Caco-2 (cell line): ENCODE data around the gene VENTX. TPM values are rescaled to one million over a fixed set of nuclear protein-coding genes. Genes with fewer than 3 reads are reported as not detected.

Experiments
- BruUV-seq: library from RNA; stranded (reverse); fragments of 400-500 nt; replicated peaks from 2 replicates; lab custom pipeline; 2021; lab: Mats Ljungman, UMichigan
- CTCF ChIA-PET: fragments of 300-600 bp; sonication (Branson Sonifier 250); formaldehyde crosslinking; loops from one replicate; lab custom pipeline; 2022; ENCODE audit warnings: antibody characterized with exemption; lab: Charles Lee
- POLR2A ChIA-PET: fragments of 300-600 bp; sonication (Branson Sonifier 250); formaldehyde crosslinking; loops from one replicate; lab custom pipeline; 2022; ENCODE audit warnings: antibody characterized with exemption; lab: Charles Lee
- DNase-seq, 2 experiments: peaks; one replicate each; pipeline versions ENCODE4 v3.0.0 to v3.0.0-alpha.2; 2020 to 2022
- H3K27me3 ChIP-seq: replicated peaks from 2 replicates; pipeline ENCODE4 v1.6.0; 2011; ENCODE audit warnings: low read length; ENCODE audit not compliant: control insufficient read depth, insufficient read depth
- H3K36me3 ChIP-seq: 2 replicates; pipeline ENCODE4 v1.5.1; 2011; ENCODE audit warnings: low read length; ENCODE audit not compliant: control insufficient read depth, insufficient read depth
- H3K4me1 ChIP-seq: fragments of 250-450 bp; sonication (Bioruptor Pico); 2 replicates; pipeline ENCODE4 v1.5.1; 2020; ENCODE audit warnings: mild to moderate bottlenecking
- H3K4me3 ChIP-seq: 2 replicates; pipeline ENCODE4 v1.5.1; 2011; ENCODE audit warnings: low read depth, mild to moderate bottlenecking, control low read depth, low read length
- H3K9me3 ChIP-seq: fragments of 250-450 bp; sonication (Bioruptor Pico); 2 replicates; pipeline ENCODE4 v1.5.1; 2020; ENCODE audit warnings: mild to moderate bottlenecking, moderate library complexity
- H3K27ac Mint-ChIP-seq: one replicate; pipeline ENCODE4 v1.8.0; 2022; ENCODE audit warnings: mixed read lengths; ENCODE audit not compliant: unreplicated experiment
- H3K27me3 Mint-ChIP-seq: one replicate; pipeline ENCODE4 v1.8.0; 2022; ENCODE audit warnings: mixed read lengths; ENCODE audit not compliant: insufficient read depth, unreplicated experiment
- H3K36me3 Mint-ChIP-seq: one replicate; pipeline ENCODE4 v1.8.0; 2022; ENCODE audit warnings: mild to moderate bottlenecking, mixed read lengths; ENCODE audit not compliant: insufficient read depth, unreplicated experiment
- H3K4me1 Mint-ChIP-seq: one replicate; pipeline ENCODE4 v1.8.0; 2022; ENCODE audit warnings: low read depth, mixed read lengths; ENCODE audit not compliant: unreplicated experiment
- H3K4me3 Mint-ChIP-seq: one replicate; pipeline ENCODE4 v1.8.0; 2022; ENCODE audit warnings: mild to moderate bottlenecking, moderate library complexity, mixed read lengths; ENCODE audit not compliant: unreplicated experiment
- H3K9me3 Mint-ChIP-seq: one replicate; pipeline ENCODE4 v1.8.0; 2022; ENCODE audit warnings: mixed read lengths; ENCODE audit not compliant: unreplicated experiment
- CTCF ChIP-seq, 2 experiments: fragments of 200-600 bp in 1 of 2; IDR thresholded peaks; 1 replicate in 1 of 2; 2 replicates in 1 of 2; pipeline versions ENCODE4 v1.5.1 to v1.8.0; 2011 to 2022; ENCODE audit warnings: antibody characterized with exemption in 1 of 2, control low read depth in 1 of 2, inconsistent platforms in 1 of 2, low read depth in 1 of 2, low read length in 1 of 2, mild to moderate bottlenecking in 1 of 2, moderate library complexity in 1 of 2; ENCODE audit not compliant: insufficient read depth in 1 of 2, severe bottlenecking in 1 of 2, unreplicated experiment in 1 of 2
- intact Hi-C: fragments of 100-400 bp; cut with micrococcal nuclease; formaldehyde crosslinking; loops from one replicate; pipeline ENCODE4 v1.10.0; 2022; ENCODE audit not compliant: unreplicated experiment
- total RNA-seq: library from RNA; stranded (reverse); gene quantifications from 2 replicates; pipeline ENCODE4 v1.2.3, GENCODE V29; 2022

The VENTX gene
- total RNA-seq, 1 experiment from 2014 or later, result not detected

GRCh38 chr10:133245439-133246235, 8.0 kb downstream of the VENTX start:
- Mint-ChIP-seq H3K27ac (peak overlapping the region; percentile 15), H3K9me3 (no peaks in the 10 kb centered on the region), H3K27me3 (no peaks in the 10 kb centered on the region), H3K4me1 (peaks cover 13% of the 10 kb centered on the region), H3K36me3 (no peaks in the 10 kb centered on the region), H3K4me3 (no peak overlapping the region)
- Histone ChIP-seq H3K4me1 (peaks cover 43% of the 10 kb centered on the region), H3K27me3 (no peaks in the 10 kb centered on the region), H3K4me3 (no peak overlapping the region), H3K9me3 (no peaks in the 10 kb centered on the region), H3K36me3 (no peaks in the 10 kb centered on the region)
- no TSS peak for BruUV-seq
- CTCF ChIA-PET, result interaction anchor here (0.6 to 3.0 kb wide), 8 partner anchors 11 to 136 kb away, joined by 3 to 37 read pairs (median 4); partner anchors contain the start of gene UTF1
- peak; percentile 91 to 94 for DNase-seq
- POLR2A ChIA-PET, result interaction anchor here (0.6 to 1.3 kb wide), 3 partner anchors 12 to 316 kb away, joined by 3 to 4 read pairs (median 3); no protein-coding TSS in a partner anchor
- intact Hi-C loops, result loop anchor here (5.0 kb wide), 1 partner anchor 62 kb away; the partner anchor contains the start of genes TUBGCP2 and ZNF511
- no peak for TF ChIP-seq CTCF (IDR thresholded peaks at IDR 0.05; ENCODE audit: insufficient read depth in 1 of 2, low read depth in 1 of 2, low read length in 1 of 2, severe bottlenecking in 1 of 2, unreplicated experiment in 1 of 2)

GRCh38 chr10:133246236-133246626, 8.6 kb downstream of the VENTX start:
- ChIA-PET POLR2A (interaction anchor here (0.7 to 1.3 kb wide), 3 partner anchors 11 to 17 kb away, joined by 3 to 7 read pairs (median 4); no protein-coding TSS in a partner anchor), CTCF (interaction anchor here (1.0 to 3.0 kb wide), 5 partner anchors 11 to 103 kb away, joined by 3 to 37 read pairs (median 7); partner anchors contain the start of gene UTF1)
- no peaks in the 10 kb centered on the region for H3K9me3 ChIP-seq
- Mint-ChIP-seq H3K9me3 (no peaks in the 10 kb centered on the region), H3K36me3 (no peaks in the 10 kb centered on the region), H3K27ac (peak overlapping the region; percentile 15), H3K27me3 (no peaks in the 10 kb centered on the region), H3K4me1 (peaks cover 7% of the 10 kb centered on the region), H3K4me3 (no peak overlapping the region)
- TF ChIP-seq CTCF (IDR thresholded peaks at IDR 0.05; ENCODE audit: insufficient read depth in 1 of 2, low read depth in 1 of 2, low read length in 1 of 2, severe bottlenecking in 1 of 2, unreplicated experiment in 1 of 2), result no peak
- peaks cover 37% of the 10 kb centered on the region for H3K4me1 ChIP-seq
- DNase-seq, result no peak
- H3K4me3 ChIP-seq, result no peak overlapping the region
- H3K36me3 ChIP-seq, result no peaks in the 10 kb centered on the region
- H3K27me3 ChIP-seq, result no peaks in the 10 kb centered on the region
- intact Hi-C loops, result loop anchor here (5.0 kb wide), 1 partner anchor 61 kb away; the partner anchor contains the start of genes TUBGCP2 and ZNF511
- no TSS peak for BruUV-seq

- no peak overlapping the region for H3K4me3 ChIP-seq
- no TSS peak for BruUV-seq
- intact Hi-C loops, result loop anchor here (1.0 to 5.0 kb wide), 3 partner anchors 30 to 104 kb away; partner anchors contain the start of genes TUBGCP2 and ZNF511
- H3K36me3 Mint-ChIP-seq, result no peaks in the 10 kb centered on the region
- no peaks in the 10 kb centered on the region for H3K27me3 ChIP-seq
- no peaks in the 10 kb centered on the region for H3K27me3 Mint-ChIP-seq
- TF ChIP-seq CTCF (IDR thresholded peaks at IDR 0.05; ENCODE audit: insufficient read depth in 1 of 2, low read depth in 1 of 2, low read length in 1 of 2, severe bottlenecking in 1 of 2, unreplicated experiment in 1 of 2), result no peak
- H3K27ac Mint-ChIP-seq, result no peak overlapping the region
- ChIA-PET CTCF (interaction anchor here (1.1 to 3.0 kb wide), 5 partner anchors 9 to 104 kb away, joined by 3 to 37 read pairs (median 7); no protein-coding TSS in a partner anchor), POLR2A (interaction anchor here (0.7 kb wide), 1 partner anchor 370 kb away, joined by 6 read pairs; no protein-coding TSS in a partner anchor)
- H3K9me3 ChIP-seq, result no peaks in the 10 kb centered on the region
- no peaks in the 10 kb centered on the region for H3K9me3 Mint-ChIP-seq
- no peaks in the 10 kb centered on the region for H3K36me3 ChIP-seq
- DNase-seq, result no peak
- H3K4me3 Mint-ChIP-seq, result no peak overlapping the region
- H3K4me1 ChIP-seq, result peaks cover 31% of the 10 kb centered on the region
- H3K4me1 Mint-ChIP-seq, result peaks cover 7% of the 10 kb centered on the region
Observed at GRCh38 chr10:133247681-133248333, 10.2 kb downstream of the VENTX start.
